A549 (cell line): Measurements from ENCODE around the gene TRAF1. TPM values are rescaled to one million over a fixed set of nuclear protein-coding genes. Genes with fewer than 3 reads are reported as not detected.

Experiments used
- ATAC-seq, 2 experiments: fragments of 200-7000 bp in 1 of 2; fragments of >200 bp in 1 of 2; cut with Nextera tagmentation in 1 of 2; cut with Tn5 transposase in 1 of 2; 3 replicates each; pipeline versions ENCODE4 v1.8.0 to v1.9.1; 2018 to 2020; ENCODE audit warnings: mild to moderate bottlenecking in 1 of 2, moderate library complexity in 1 of 2
- CTCF ChIA-PET: fragments of 300-600 bp; sonication (Branson Sonifier 250); formaldehyde crosslinking; extraction: SDS; loops from one replicate; lab custom pipeline; 2021; ENCODE audit warnings: antibody characterized with exemption, inconsistent platforms; lab: Yijun Ruan, JAX
- POLR2A ChIA-PET: fragments of 350-600 bp; formaldehyde crosslinking; extraction: SDS; loops from one replicate; lab custom pipeline; 2021; ENCODE audit warnings: antibody characterized with exemption, inconsistent platforms; lab: Yijun Ruan, JAX
- DNase-seq, 2 experiments: peaks; one replicate each; pipeline versions ENCODE4 v3.0.0 to v3.0.0-alpha.2; 2011 to 2016; ENCODE audit warnings: low read depth in 1 of 2, low spot score in 1 of 2
- FAIRE-seq: peaks from 2 replicates; lab custom pipeline; 2011; peaks lifted over from hg19 to GRCh38; lab: Jason Lieb, UNC
- H3K27ac ChIP-seq, 2 experiments: fragments of >200 bp; sonication (Bioruptor Twin); formaldehyde crosslinking; 3 replicates each; pipeline ENCODE4 v1.5.1; 2016 to 2017
- H3K4me1 ChIP-seq: fragments of >200 bp; sonication (Bioruptor Twin); formaldehyde crosslinking; 3 replicates; pipeline ENCODE4 v1.6.1; 2016
- H3K4me2 ChIP-seq: fragments of >200 bp; sonication (Bioruptor Twin); formaldehyde crosslinking; 3 replicates; pipeline ENCODE4 v1.6.1; 2016
- H3K4me3 ChIP-seq: fragments of >200 bp; sonication (Bioruptor Twin); formaldehyde crosslinking; 3 replicates; pipeline ENCODE4 v1.5.1; 2016
- H3K9me3 ChIP-seq: fragments of >200 bp; sonication (Bioruptor Twin); formaldehyde crosslinking; 3 replicates; pipeline ENCODE4 v1.6.1; 2016
- ATOH8 ChIP-seq: fragments of 250-450 bp; sonication (Bioruptor Pico); IDR thresholded peaks from 2 replicates; pipeline ENCODE4 v1.5.0; 2020; ENCODE audit warnings: low read depth, mild to moderate bottlenecking, moderate library complexity
- CBX8 ChIP-seq: fragments of 200-600 bp; sonication (generic); IDR thresholded peaks from 2 replicates; pipeline ENCODE4 v1.6.1; 2016
- E2F6 ChIP-seq: IDR thresholded peaks from 2 replicates; pipeline ENCODE4 v1.6.1; 2012; ENCODE audit warnings: low read depth, borderline replicate concordance
- EHMT2 ChIP-seq: fragments of 200-600 bp; sonication (generic); IDR thresholded peaks from 2 replicates; pipeline ENCODE4 v1.6.1; 2016; ENCODE audit warnings: antibody characterized with exemption, low read depth, mild to moderate bottlenecking, moderate library complexity
- ESRRA ChIP-seq: fragments of 150-350 bp; IDR thresholded peaks from 2 replicates; pipeline ENCODE4 v1.6.1; 2014; ENCODE audit warnings: mild to moderate bottlenecking, low read length, borderline replicate concordance
- FOXS1 ChIP-seq: fragments of 250-450 bp; sonication (Bioruptor Pico); IDR thresholded peaks from 2 replicates; pipeline ENCODE4 v1.5.0; 2020; ENCODE audit warnings: mild to moderate bottlenecking, moderate library complexity
- GATA3 ChIP-seq: IDR thresholded peaks from 2 replicates; pipeline ENCODE4 v1.6.1; 2012; ENCODE audit warnings: borderline replicate concordance
- HEYL ChIP-seq: fragments of 250-450 bp; sonication (Bioruptor Pico); IDR thresholded peaks from 2 replicates; pipeline ENCODE4 v1.8.0; 2021; ENCODE audit warnings: mild to moderate bottlenecking, moderate library complexity
- HMGXB4 ChIP-seq: fragments of 250-450 bp; sonication (Bioruptor Pico); IDR thresholded peaks from 2 replicates; pipeline ENCODE4 v1.5.0; 2021; ENCODE audit warnings: mild to moderate bottlenecking, moderate library complexity, borderline replicate concordance
- HOXA7 ChIP-seq: fragments of 250-450 bp; sonication (Bioruptor Pico); IDR thresholded peaks from 2 replicates; pipeline ENCODE4 v1.5.0; 2020; ENCODE audit warnings: mild to moderate bottlenecking, moderate library complexity
- HOXB5 ChIP-seq: fragments of 250-450 bp; sonication (Bioruptor Pico); IDR thresholded peaks from 2 replicates; pipeline ENCODE4 v1.5.0; 2020; ENCODE audit warnings: mild to moderate bottlenecking, moderate library complexity
- JUN ChIP-seq, 2 experiments: fragments of >200 bp; sonication (Bioruptor Twin); formaldehyde crosslinking; IDR thresholded peaks; 2 replicates in 1 of 2; 3 replicates in 1 of 2; pipeline ENCODE4 v1.6.1; 2016 to 2017
- JUNB ChIP-seq: fragments of >200 bp; sonication (Bioruptor Twin); formaldehyde crosslinking; IDR thresholded peaks from 2 replicates; pipeline ENCODE4 v1.6.1; 2016
- MAX ChIP-seq: IDR thresholded peaks from 2 replicates; pipeline ENCODE4 v1.6.1; 2012
- PBX3 ChIP-seq: IDR thresholded peaks from 2 replicates; pipeline ENCODE4 v1.6.1; 2012
- POLR2A ChIP-seq: IDR thresholded peaks from 2 replicates; pipeline ENCODE4 v1.6.1; 2012; ENCODE audit warnings: mild to moderate bottlenecking, low read length
- POLR2AphosphoS2 ChIP-seq: conservative IDR thresholded peaks from 2 replicates; pipeline ENCODE4 v1.6.1; 2012; ENCODE audit warnings: low read length, improper control_type of control experiment, inconsistent platforms
- RARB ChIP-seq: fragments of 250-450 bp; sonication (Bioruptor Pico); IDR thresholded peaks from 2 replicates; pipeline ENCODE4 v1.8.0; 2021; ENCODE audit warnings: mild to moderate bottlenecking, moderate library complexity
- SMC3 ChIP-seq: fragments of >200 bp; sonication (Bioruptor Twin); formaldehyde crosslinking; IDR thresholded peaks from 3 replicates; pipeline ENCODE4 v1.6.1; 2018; ENCODE audit warnings: inconsistent platforms
- TP53 ChIP-seq: fragments of 250-450 bp; sonication (Bioruptor Pico); IDR thresholded peaks from 2 replicates; pipeline ENCODE4 v1.5.0; 2021; ENCODE audit warnings: mild to moderate bottlenecking, moderate library complexity
- ZFP36 ChIP-seq: fragments of 450-650 bp; IDR thresholded peaks from 2 replicates; pipeline ENCODE4 v1.6.1; 2014; ENCODE audit warnings: borderline replicate concordance; ENCODE audit not compliant: partially characterized antibody
- ZSCAN20 ChIP-seq: fragments of 250-450 bp; sonication (Bioruptor Pico); IDR thresholded peaks from 2 replicates; pipeline ENCODE4 v1.8.0; 2022; ENCODE audit warnings: mild to moderate bottlenecking, moderate library complexity
- WGBS: methylation state at CpG from one replicate; pipeline ENCODE4 v1.1.6; 2017; ENCODE audit errors: missing lambda C conversion rate; 5-methylcytosine and 5-hydroxymethylcytosine counted together
- polyA plus RNA-seq, 4 experiments: library from polyadenylated mRNA; depleted of rRNA in 3 of 4; stranded (reverse); fragments of >200 nt; fragmentation: RNase III in 1 of 4; extraction: RNeasy Plus Mini Kit Qiagen cat#74134 plus additional on column Dnase treatment in 1 of 4; gene quantifications; 2 replicates in 3 of 4; 3 replicates in 1 of 4; pipeline ENCODE4 v1.2.3, GENCODE V29; 2011 to 2017
- TF ChIP-seq, protein P1 (sequence below): fragments of 450-650 bp; IDR thresholded peaks from 2 replicates; pipeline ENCODE4 v1.6.1; 2014; ENCODE audit warnings: antibody characterized with exemption
- TF ChIP-seq, protein P2 (sequence below): fragments of 150-350 bp; IDR thresholded peaks from 2 replicates; pipeline ENCODE4 v1.6.1; 2014; ENCODE audit warnings: low read depth, mild to moderate bottlenecking, low read length
- TF ChIP-seq, protein P3 (sequence below): fragments of >200 bp; sonication (Bioruptor Twin); formaldehyde crosslinking; IDR thresholded peaks from 3 replicates; pipeline ENCODE4 v1.6.1; 2016

TRAF1 gene
- polyA plus RNA-seq, 2 of the 4 experiments (the other 2 are of a cell fraction): 2.0 to 3.4 TPM

GRCh38 chr9:120878188-120879130 is 48.1 kb downstream of the TRAF1 start:
- FAIRE-seq (no peak), DNase-seq (no peak), ATAC-seq (no peak)
- Histone ChIP-seq H3K27ac (peak overlapping the region; percentile 99), H3K4me1 (peaks cover 38% of the 10 kb centered on the region), H3K9me3 (no peaks in the 10 kb centered on the region), H3K4me3 (peak overlapping the region; percentile 86), H3K4me2 (peak overlapping the region; percentile 93)
- POLR2A ChIA-PET: no interaction called here
- CTCF ChIA-PET: interaction anchor here (0.6 to 1.7 kb wide), 3 partner anchors 45 to 182 kb away, joined by 3 to 5 read pairs (median 3); no protein-coding TSS in a partner anchor
- TF ChIP-seq JUNB (no peak), HMGXB4 (no peak), EHMT2 (no peak), ZSCAN20 (no peak), ZFP36 (no peak), GATA3 (no peak), PBX3 (no peak), ATOH8 (CRISPR knock-in tag) (no peak), CBX8 (no peak), HEYL (no peak), HOXB5 (CRISPR knock-in tag) (no peak), ESRRA (no peak), POLR2AphosphoS2 (no peak)
- TF ChIP-seq, protein P1, sequence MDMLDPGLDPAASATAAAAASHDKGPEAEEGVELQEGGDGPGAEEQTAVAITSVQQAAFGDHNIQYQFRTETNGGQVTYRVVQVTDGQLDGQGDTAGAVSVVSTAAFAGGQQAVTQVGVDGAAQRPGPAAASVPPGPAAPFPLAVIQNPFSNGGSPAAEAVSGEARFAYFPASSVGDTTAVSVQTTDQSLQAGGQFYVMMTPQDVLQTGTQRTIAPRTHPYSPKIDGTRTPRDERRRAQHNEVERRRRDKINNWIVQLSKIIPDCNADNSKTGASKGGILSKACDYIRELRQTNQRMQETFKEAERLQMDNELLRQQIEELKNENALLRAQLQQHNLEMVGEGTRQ: no peak
- TF ChIP-seq, protein P2, sequence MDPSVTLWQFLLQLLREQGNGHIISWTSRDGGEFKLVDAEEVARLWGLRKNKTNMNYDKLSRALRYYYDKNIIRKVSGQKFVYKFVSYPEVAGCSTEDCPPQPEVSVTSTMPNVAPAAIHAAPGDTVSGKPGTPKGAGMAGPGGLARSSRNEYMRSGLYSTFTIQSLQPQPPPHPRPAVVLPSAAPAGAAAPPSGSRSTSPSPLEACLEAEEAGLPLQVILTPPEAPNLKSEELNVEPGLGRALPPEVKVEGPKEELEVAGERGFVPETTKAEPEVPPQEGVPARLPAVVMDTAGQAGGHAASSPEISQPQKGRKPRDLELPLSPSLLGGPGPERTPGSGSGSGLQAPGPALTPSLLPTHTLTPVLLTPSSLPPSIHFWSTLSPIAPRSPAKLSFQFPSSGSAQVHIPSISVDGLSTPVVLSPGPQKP: no peak
- 86% methylated on average over 8 of the region's 8 CpGs for WGBS

DNA sequence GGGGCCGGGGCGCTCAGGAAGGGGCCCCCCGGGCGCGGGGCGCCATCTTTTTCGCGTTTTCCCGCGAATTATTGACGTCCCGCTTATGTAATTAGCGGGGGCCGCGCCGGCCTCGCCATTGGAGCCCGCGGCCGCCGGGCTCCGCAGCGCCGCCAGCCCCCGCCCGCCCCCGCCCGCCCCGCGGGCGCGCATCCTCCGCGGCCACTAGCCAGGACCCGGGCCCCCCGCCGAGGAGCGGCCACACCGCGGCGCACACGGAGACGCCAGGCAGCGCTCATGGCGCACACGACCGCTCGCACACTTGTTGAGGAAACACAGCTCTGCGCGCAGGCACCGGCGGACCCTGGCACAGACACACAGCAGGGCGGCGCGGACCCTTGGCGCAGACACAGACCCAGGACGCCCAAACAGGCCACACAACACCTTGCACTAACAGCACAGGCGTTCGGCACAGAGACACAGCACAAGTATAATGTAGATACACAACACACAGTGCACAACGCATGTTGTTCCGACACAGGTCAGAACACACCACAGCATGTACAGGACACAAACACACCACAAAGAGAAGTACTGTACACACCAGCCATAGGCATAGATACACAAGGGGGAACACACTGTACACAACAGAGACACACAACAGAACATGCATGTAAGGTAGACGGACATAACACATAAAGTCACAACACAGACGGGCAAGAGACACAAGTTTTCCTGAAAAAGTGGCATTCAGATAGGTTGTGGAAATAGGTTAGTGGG is 49.1 kb downstream of the TRAF1 start:
- Histone ChIP-seq H3K4me2 (peak overlapping the region; percentile 93), H3K9me3 (no peaks in the 10 kb centered on the region), H3K4me1 (peaks cover 47% of the 10 kb centered on the region), H3K27ac (peak overlapping the region; percentile 99), H3K4me3 (peak overlapping the region; percentile 86)
- DNase-seq: peak; percentile 74 to 83
- no peak for FAIRE-seq
- WGBS: 5% methylated on average over 7 of the region's 63 CpGs
- CTCF ChIA-PET: interaction anchor here (1.7 kb wide), 1 partner anchor 59 kb away, joined by 5 read pairs; no protein-coding TSS in a partner anchor
- TF ChIP-seq FOXS1: no peak
- no peak for TF ChIP-seq RARB (CRISPR knock-in tag)
- no peak for TF ChIP-seq HOXA7 (CRISPR knock-in tag)
- TF ChIP-seq JUN (IDR thresholded peaks at IDR 0.05): peak; percentile 42 to 76; a peak in 3 of 5 replicates
- peak; percentile 70 for TF ChIP-seq POLR2A
- TF ChIP-seq, protein P3, sequence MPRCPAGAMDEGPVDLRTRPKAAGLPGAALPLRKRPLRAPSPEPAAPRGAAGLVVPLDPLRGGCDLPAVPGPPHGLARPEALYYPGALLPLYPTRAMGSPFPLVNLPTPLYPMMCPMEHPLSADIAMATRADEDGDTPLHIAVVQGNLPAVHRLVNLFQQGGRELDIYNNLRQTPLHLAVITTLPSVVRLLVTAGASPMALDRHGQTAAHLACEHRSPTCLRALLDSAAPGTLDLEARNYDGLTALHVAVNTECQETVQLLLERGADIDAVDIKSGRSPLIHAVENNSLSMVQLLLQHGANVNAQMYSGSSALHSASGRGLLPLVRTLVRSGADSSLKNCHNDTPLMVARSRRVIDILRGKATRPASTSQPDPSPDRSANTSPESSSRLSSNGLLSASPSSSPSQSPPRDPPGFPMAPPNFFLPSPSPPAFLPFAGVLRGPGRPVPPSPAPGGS: 0 out of 3 replicates have a peak, but pooled peaks have one; percentile 46
- TF ChIP-seq E2F6: peak; percentile 70
- TF ChIP-seq SMC3: peak; percentile 44; the same call in 2 of the 3 replicates
- 0 out of 2 replicates have a peak, but pooled peaks have one; percentile 38 for TF ChIP-seq TP53 (CRISPR knock-in tag)
- peak; percentile 71 for TF ChIP-seq MAX
- peak; percentile 29 to 35 for ATAC-seq
- POLR2A ChIA-PET: no interaction called here
